NCI-H510A treated with DMSO at 0.1 percent for 48 hours (cell line): ENCODE measurements around the gene SAP25.

Experiments
- DNase-seq: peaks from one replicate; lab custom pipeline; 2025; lab: John Stamatoyannopoulos, UW

SAP25 gene

GRCh38 chr7:100573691-100574361 lies at the start of gene SAP25:
TSS of gene SAP25 (minus strand) at chr7:100573900. CDS start at chr7:100573742, 158 bp downstream.
- DNase-seq, result no peak

- no peak for DNase-seq
These were observed 47.9 kb upstream of the SAP25 start for GRCh38 chr7:100621554-100621953.

GRCh38 chr7:100620804-100621203 lies 47.1 kb upstream of the SAP25 start:
- no peak for DNase-seq

DNA sequence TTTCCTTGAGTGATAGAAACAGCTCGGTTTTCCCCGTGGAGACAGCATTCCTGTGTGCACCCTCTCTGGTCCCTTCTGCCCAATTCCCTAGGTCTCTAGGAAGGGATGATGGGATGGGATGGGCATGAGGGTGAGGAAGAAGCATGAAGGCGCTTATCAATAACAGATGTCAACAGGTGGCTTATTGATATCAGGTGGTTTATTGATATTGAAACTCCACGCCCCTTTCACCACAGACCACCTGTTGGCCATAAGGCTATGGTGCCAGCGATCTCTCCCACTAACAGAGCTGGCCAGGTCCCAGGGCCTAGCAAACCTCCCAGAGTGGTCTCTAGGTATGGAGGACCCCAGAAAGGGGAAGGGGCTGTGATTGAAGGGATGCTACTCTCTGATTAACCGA lies 46.5 kb upstream of the SAP25 start:
- DNase-seq, result no peak

- DNase-seq, result no peak
These were observed 40.7 kb upstream of the SAP25 start for GRCh38 chr7:100614308-100614861.

GRCh38 chr7:100613412-100614175 lies 39.9 kb upstream of the SAP25 start:
- no peak for DNase-seq

DNA sequence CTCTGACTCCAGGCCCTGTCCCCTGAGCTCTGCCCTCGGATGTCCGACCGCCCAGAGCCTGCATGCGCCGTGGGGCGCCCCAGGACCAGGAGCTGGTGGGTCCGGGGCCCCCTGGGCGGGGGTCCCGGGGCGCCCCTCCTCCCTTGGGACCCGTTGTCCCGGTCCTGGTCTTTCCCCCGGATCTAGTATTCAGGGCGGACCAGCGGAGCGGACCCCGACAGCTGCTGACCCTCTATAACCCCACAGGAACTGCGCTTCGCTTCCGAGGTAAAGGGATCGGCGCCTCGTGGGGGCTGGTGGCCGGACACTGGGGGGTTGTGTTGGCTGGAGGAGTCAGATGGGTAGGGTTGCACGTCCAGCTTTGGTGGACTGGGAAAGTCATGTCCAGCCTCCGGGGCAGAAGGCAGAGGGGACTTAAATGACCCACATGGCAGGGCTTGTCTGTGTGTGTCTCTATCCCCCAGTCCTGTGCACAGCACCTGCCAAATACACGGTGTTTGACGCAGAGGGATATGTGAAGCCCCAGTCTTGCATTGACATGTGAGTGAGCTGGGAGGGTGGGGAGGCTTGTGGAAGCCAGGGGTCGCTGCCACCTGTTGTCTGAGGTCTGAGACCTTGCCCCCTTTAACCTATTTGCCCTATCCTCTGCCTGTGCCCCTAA lies 39.2 kb upstream of the SAP25 start:
- DNase-seq, result no peak

GRCh38 chr7:100611983-100612729 lies 38.5 kb upstream of the SAP25 start, which contains the start of gene MOSPD3:
TSS of gene MOSPD3 (plus strand) at chr7:100612540. CDS start at chr7:100612792, 252 bp downstream.
- peak; percentile 94 for DNase-seq

- DNase-seq, result no peak
These were observed 36.3 kb upstream of the SAP25 start for GRCh38 chr7:100609958-100610357.

DNA sequence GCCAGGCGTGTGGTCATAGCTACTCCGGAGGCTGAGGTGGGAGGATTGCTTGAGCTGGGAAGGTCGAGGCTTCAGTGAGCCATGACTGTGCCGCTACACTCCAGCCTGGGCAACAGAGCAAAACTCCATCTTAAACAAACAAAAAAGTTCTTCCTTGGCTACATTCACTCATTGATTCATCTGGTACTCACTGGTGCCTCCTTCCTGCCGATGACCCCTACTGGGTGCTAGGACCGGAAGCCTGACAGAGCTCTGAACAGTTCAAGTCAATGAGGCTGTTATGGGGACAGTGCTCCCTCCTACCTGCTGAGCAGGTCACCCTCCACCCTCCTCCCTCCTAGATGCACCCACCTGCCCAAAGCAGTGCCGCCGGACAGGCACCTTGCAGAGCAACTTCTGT lies 33.4 kb upstream of the SAP25 start:
- DNase-seq, result no peak

GRCh38 chr7:100606313-100606712 lies 32.6 kb upstream of the SAP25 start:
- DNase-seq, result no peak

DNA sequence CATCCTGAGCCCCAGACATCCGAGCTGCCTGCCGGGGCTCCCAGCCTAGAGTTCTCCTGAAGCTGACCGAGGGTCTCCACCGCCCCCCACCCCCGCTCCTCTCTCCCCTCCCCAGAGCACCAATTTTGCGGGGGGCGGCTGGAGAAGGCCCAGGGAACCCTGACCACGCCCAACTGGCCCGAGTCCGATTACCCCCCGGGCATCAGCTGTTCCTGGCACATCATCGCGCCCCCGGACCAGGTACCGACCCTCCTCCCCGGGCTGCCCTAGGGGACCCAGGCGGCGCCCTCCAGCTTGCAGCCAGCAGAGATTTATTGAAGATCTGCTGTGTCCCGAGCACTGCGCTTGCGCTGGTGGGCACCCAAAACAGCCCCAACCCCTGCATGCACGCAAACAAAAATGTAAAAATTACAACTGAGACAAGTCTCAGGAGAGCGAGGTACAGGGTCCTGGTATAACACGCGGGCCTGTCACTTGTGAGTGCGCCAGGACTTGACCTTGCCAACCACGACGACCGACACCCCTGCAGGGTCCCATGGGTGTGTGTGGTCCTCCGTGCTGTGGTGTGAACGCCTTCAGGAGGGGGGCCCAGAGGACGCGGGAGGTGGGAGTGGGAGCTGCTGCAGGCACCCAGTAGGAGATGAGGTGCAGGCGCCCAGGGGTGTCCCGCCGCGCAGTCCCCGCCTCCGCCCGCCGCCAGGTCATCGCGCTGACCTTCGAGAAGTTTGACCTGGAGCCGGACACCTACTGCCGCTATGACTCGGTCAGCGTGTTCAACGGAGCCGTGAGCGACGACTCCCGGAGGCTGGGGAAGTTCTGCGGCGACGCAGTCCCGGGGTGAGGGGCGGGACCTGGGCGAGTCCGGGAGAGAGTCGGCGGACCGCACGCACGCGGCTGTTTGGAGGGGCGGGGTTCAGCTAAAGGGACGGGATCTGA lies 31.5 kb upstream of the SAP25 start:
- DNase-seq, result no peak

DNA sequence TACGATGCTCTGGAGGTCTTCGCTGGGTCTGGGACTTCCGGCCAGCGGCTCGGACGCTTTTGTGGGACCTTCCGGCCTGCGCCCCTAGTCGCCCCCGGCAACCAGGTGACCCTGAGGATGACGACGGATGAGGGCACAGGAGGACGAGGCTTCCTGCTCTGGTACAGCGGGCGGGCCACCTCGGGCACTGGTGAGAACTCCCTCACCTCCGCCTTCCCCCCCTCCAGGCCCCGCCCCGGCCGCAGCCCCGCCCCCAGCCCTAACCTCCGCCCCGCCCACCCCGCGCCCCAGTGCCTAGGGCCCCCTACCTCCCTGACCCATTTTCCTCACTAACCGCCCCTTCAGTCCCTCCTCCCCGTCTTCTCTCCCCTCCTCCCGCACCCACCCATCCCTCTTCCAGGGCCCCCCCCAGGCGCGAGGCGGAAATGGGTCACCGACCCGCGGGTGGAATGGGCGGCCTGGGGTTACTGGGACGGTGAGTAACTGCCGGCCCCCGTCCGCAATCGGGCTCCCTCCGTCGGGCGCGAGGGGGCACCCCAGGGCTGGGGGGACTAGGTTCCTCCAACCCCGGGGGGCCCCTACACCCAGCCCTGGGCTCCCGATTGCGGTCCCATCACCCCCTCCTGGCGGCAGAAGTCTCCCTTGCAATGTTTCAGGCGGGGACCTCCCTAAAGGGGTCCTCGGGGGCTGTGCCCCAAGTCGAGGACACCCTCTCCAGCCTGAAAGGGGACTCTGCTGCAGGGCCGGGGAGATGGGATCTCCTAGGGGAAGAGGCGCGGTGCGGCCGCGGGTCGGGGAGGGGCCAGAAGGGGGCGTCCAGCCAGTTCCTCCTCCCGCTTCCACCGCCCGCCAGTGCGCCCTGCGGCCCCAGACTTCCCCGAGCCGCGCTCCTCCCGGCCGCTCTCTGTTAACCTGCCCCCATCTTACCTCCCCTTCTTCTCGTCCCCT lies 30.6 kb upstream of the SAP25 start:
- peak; percentile 28 for DNase-seq

DNA sequence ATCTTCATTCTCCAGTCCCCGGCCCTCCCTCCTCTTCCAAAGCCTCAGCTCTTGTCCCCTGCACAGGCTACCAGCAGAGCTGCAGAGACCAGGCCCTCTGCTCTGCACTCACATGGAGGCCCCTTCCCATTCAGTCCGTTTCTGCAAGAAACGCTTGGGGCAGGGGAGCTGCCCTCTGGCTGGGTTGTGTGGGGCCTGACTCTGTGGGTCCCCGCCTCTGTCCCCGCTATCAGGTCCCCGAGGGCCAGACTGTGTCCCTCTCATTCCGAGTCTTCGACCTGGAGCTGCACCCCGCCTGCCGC lies 30.0 kb upstream of the SAP25 start:
- no peak for DNase-seq

- DNase-seq, result no peak
These were observed 29.4 kb upstream of the SAP25 start for GRCh38 chr7:100602889-100603725.

GRCh38 chr7:100600730-100601038 lies 27.0 kb upstream of the SAP25 start:
- DNase-seq, result no peak

DNA sequence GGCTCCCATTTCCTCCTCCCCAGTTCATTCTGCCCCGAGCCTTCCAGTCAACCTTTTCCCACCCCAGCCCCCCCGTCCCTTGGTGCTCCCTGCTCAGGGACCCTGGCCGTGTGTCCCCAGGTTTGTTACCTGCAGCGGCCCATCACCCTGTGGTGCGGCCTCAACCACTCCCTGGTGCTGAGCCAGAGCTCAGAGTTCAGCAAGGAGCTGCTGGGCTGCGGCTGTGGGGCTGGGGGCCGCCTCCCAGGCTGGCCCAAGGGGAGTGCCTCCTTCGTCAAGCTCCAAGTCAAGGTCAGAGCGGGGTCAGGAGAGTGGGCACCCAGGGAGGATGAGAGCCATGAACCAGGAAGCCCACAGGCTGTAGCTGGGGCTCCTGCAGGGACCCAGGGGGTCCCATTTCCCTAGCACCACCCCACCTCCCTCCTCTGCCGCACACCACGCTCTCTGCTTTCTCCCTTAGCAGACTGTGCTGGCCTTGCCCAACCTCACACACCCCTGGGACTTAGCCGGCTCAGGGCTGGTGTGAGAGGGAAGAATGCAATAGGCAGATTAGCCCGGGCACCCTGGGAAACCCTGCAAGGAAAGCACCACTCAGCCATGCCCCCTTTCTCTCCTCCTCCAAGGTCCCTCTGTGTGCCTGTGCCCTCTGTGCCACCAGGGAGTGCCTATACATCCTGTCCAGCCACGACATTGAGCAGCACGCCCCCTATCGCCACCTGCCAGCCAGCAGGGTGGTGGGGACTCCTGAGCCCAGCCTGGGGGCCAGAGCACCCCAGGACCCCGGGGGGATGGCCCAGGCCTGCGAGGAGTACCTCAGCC lies 26.4 kb upstream of the SAP25 start:
- DNase-seq, result no peak

GRCh38 chr7:100598425-100598824 lies 24.7 kb upstream of the SAP25 start:
- DNase-seq, result no peak
